H1 (cell line): Measurements from ENCODE around the gene NEBL. TPM values are rescaled to one million over a fixed set of nuclear protein-coding genes. Genes with fewer than 3 reads are reported as not detected.

Experiments
- BCL11A ChIP-seq, 2 experiments: IDR thresholded peaks; one replicate each; pipeline ENCODE4 v1.6.1; 2011; ENCODE audit warnings: low read depth in 2 of 2, low read length in 2 of 2, mild to moderate bottlenecking in 2 of 2
- CBX5 ChIP-seq: fragments of 300-800, 300-1000 bp; sonication (generic); IDR thresholded peaks from 2 replicates; pipeline ENCODE4 v1.7.1; 2016; ENCODE audit warnings: antibody characterized with exemption, low read length, low read depth
- polyA plus RNA-seq, 7 experiments: library from polyadenylated mRNA; depleted of rRNA in 3 of 7; stranded (reverse) in 5 of 7; unstranded in 2 of 7; fragments of >200 nt in 5 of 7; fragments of 200-250 nt in 2 of 7; gene quantifications; 1 replicate in 5 of 7; 2 replicates in 1 of 7; 4 replicates in 1 of 7; pipeline versions ENCODE4 v1.2.1 to v1.2.3, GENCODE V29; 2011 to 2013; ENCODE audit warnings: missing spikeins in 2 of 7, mixed read lengths in 2 of 7
- total RNA-seq: library from RNA; stranded (reverse); fragmentation: NEBNext Ultra II Directional; extraction: Animal tissue kit (Norgen Biotek cat#: 25700); gene quantifications from 2 replicates; pipeline ENCODE4 v1.2.1, GENCODE V29; 2021
- TF ChIP-seq, protein P1 (sequence below): fragments of 300-600 bp; sonication (generic); IDR thresholded peaks from 2 replicates; pipeline ENCODE4 v1.7.1; 2012; ENCODE audit warnings: low read length, moderate library complexity, mild to moderate bottlenecking, inconsistent platforms; ENCODE audit not compliant: insufficient replicate concordance

NEBL gene
- total and polyA plus RNA-seq, 2 of the 8 experiments (the other 6 are each of a cell fraction or from before 2014, with no cell fraction given), result 7.5 to 10.5 TPM

DNA sequence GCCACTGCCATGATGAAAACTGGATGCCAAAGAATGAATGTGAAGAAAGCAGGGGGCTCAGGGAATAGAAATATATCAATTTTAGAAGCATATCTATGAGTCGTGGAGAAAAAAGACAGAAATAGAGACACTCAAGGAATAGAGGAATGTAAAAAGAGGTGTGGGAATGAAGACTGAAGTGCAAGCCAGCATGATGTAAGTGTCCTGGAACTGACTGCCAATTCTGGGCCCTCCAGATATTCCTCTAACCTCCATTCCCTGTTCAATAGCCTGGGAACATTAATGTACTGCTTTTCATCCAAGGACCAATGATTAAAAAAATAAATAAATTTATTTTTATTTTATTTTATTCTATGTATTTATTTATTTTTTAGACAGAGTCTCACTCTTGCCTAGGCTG is 40.6 kb downstream of the NEBL start (continued):
- TF ChIP-seq, protein P1, sequence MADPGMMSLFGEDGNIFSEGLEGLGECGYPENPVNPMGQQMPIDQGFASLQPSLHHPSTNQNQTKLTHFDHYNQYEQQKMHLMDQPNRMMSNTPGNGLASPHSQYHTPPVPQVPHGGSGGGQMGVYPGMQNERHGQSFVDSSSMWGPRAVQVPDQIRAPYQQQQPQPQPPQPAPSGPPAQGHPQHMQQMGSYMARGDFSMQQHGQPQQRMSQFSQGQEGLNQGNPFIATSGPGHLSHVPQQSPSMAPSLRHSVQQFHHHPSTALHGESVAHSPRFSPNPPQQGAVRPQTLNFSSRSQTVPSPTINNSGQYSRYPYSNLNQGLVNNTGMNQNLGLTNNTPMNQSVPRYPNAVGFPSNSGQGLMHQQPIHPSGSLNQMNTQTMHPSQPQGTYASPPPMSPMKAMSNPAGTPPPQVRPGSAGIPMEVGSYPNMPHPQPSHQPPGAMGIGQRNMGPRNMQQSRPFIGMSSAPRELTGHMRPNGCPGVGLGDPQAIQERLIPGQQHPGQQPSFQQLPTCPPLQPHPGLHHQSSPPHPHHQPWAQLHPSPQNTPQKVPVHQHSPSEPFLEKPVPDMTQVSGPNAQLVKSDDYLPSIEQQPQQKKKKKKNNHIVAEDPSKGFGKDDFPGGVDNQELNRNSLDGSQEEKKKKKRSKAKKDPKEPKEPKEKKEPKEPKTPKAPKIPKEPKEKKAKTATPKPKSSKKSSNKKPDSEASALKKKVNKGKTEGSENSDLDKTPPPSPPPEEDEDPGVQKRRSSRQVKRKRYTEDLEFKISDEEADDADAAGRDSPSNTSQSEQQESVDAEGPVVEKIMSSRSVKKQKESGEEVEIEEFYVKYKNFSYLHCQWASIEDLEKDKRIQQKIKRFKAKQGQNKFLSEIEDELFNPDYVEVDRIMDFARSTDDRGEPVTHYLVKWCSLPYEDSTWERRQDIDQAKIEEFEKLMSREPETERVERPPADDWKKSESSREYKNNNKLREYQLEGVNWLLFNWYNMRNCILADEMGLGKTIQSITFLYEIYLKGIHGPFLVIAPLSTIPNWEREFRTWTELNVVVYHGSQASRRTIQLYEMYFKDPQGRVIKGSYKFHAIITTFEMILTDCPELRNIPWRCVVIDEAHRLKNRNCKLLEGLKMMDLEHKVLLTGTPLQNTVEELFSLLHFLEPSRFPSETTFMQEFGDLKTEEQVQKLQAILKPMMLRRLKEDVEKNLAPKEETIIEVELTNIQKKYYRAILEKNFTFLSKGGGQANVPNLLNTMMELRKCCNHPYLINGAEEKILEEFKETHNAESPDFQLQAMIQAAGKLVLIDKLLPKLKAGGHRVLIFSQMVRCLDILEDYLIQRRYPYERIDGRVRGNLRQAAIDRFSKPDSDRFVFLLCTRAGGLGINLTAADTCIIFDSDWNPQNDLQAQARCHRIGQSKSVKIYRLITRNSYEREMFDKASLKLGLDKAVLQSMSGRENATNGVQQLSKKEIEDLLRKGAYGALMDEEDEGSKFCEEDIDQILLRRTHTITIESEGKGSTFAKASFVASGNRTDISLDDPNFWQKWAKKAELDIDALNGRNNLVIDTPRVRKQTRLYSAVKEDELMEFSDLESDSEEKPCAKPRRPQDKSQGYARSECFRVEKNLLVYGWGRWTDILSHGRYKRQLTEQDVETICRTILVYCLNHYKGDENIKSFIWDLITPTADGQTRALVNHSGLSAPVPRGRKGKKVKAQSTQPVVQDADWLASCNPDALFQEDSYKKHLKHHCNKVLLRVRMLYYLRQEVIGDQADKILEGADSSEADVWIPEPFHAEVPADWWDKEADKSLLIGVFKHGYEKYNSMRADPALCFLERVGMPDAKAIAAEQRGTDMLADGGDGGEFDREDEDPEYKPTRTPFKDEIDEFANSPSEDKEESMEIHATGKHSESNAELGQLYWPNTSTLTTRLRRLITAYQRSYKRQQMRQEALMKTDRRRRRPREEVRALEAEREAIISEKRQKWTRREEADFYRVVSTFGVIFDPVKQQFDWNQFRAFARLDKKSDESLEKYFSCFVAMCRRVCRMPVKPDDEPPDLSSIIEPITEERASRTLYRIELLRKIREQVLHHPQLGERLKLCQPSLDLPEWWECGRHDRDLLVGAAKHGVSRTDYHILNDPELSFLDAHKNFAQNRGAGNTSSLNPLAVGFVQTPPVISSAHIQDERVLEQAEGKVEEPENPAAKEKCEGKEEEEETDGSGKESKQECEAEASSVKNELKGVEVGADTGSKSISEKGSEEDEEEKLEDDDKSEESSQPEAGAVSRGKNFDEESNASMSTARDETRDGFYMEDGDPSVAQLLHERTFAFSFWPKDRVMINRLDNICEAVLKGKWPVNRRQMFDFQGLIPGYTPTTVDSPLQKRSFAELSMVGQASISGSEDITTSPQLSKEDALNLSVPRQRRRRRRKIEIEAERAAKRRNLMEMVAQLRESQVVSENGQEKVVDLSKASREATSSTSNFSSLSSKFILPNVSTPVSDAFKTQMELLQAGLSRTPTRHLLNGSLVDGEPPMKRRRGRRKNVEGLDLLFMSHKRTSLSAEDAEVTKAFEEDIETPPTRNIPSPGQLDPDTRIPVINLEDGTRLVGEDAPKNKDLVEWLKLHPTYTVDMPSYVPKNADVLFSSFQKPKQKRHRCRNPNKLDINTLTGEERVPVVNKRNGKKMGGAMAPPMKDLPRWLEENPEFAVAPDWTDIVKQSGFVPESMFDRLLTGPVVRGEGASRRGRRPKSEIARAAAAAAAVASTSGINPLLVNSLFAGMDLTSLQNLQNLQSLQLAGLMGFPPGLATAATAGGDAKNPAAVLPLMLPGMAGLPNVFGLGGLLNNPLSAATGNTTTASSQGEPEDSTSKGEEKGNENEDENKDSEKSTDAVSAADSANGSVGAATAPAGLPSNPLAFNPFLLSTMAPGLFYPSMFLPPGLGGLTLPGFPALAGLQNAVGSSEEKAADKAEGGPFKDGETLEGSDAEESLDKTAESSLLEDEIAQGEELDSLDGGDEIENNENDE, result no peak
- no peak for TF ChIP-seq CBX5
- TF ChIP-seq BCL11A (IDR thresholded peaks at IDR 0.05; ENCODE audit: low read depth in 2 of 2, low read length in 2 of 2), result no peak
